ENCODE results near the gene REC8.

REC8 gene

GRCh38 chr14:24159777-24160498, 11.9 kb upstream of the REC8 start:
- no peak for DNase-seq

GRCh38 chr14:24160499-24160849, 11.4 kb upstream of the REC8 start:
- DNase-seq, result no peak

- DNase-seq, result peak; percentile 96 to 98 (median 96)
Measured at GRCh38 chr14:24160850-24161804, 10.8 kb upstream of the REC8 start, which contains the start of gene IRF9. Gene IRF9, plus strand, starts transcription at chr14:24161265. Its CDS starts 880 bp downstream, at chr14:24162145.

GRCh38 chr14:24162093-24162492, 9.8 kb upstream of the REC8 start:
- no peak for DNase-seq

- no peak for DNase-seq
Measured at GRCh38 chr14:24164518-24164991, 7.3 kb upstream of the REC8 start.

GRCh38 chr14:24165785-24166184, 6.1 kb upstream of the REC8 start:
- DNase-seq, result no peak

- DNase-seq, result peak; percentile 45 to 72 (median 58)
Measured at GRCh38 chr14:24167469-24168114, 4.3 kb upstream of the REC8 start.

- no peak for DNase-seq
Measured at GRCh38 chr14:24172261-24172860, 481 bp downstream of the REC8 start.

GRCh38 chr14:24172871-24173281, 996 bp downstream of the REC8 start:
- no peak for DNase-seq

- no peak for DNase-seq
Measured at GRCh38 chr14:24176599-24176998, 4.7 kb downstream of the REC8 start.

GRCh38 chr14:24177041-24177825, 5.4 kb downstream of the REC8 start:
- no peak for DNase-seq

- DNase-seq, result no peak
Measured at GRCh38 chr14:24177891-24178290, 6.0 kb downstream of the REC8 start.

GRCh38 chr14:24178399-24179178, 6.7 kb downstream of the REC8 start:
- DNase-seq, result no peak

- no peak for DNase-seq
Measured at GRCh38 chr14:24179294-24179960, 7.5 kb downstream of the REC8 start.

- DNase-seq, result no peak
Measured at GRCh38 chr14:24179961-24180796, 8.3 kb downstream of the REC8 start.

- DNase-seq, result no peak
Measured at GRCh38 chr14:24181371-24182077, 9.6 kb downstream of the REC8 start.

- DNase-seq, result no peak
Measured at GRCh38 chr14:24182110-24182882, 10.4 kb downstream of the REC8 start.

GRCh38 chr14:24183014-24183481, 11.2 kb downstream of the REC8 start:
- DNase-seq, result no peak

Measured in suppressor macrophage (primary cell).